ENCODE data around the gene SIPA1L3.

The SIPA1L3 gene

DNA sequence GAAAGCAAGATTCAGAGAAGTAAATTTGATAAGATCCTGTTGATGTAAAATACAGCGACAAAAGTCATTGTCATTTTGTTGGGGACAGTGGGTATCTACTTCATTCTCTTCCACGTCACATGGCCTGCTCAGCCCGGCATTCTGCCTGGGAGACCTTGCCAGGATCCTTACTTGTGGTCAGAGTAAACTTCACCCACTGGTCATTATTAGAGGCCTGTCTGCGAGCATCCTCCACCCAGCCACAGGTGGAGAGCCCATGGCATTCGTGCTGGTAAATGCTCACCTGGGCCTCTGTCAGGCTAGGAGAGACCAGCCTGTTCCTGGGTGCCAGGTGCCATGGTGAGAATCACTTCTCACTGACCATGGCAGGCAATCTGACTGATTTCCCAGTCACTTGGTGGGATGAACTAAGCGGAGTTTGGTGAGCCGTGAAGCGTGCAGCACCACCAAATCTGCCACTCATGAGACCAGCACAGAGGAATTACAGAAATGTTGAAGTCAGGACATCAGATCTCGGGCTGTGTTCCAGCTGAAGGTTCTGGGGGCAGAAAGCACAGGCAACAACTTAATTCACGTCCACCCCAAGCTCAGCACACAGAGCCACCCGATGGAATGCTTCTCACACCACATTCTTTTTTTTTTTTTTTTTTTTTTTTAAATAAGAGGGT, 107.0 kb downstream of the SIPA1L3 start:
- Histone ChIP-seq H4K20me1 (no peaks in the 10 kb centered on the region), H3K36me3 (peaks cover 9% of the 10 kb centered on the region; the same call in 1 of the 2 replicates), H3K4me2 (peak overlapping the region; percentile 55), H3K27ac (peak overlapping the region; percentile 43), H3K4me1 (peaks cover 96% of the 10 kb centered on the region), H3K4me3 (no peak overlapping the region), H3K9me3 (no peaks in the 10 kb centered on the region), H3K27me3 (no peaks in the 10 kb centered on the region), H3K9ac (no peak overlapping the region)
- TF ChIP-seq Cebpa-rat (IDR thresholded peaks at IDR 0.05), result no peak

GRCh38 chr19:38015216-38015615, 108.2 kb downstream of the SIPA1L3 start:
- Histone ChIP-seq H3K4me3 (no peak overlapping the region), H3K9me3 (no peaks in the 10 kb centered on the region), H3K4me1 (peaks cover 96% of the 10 kb centered on the region), H3K4me2 (peak overlapping the region; percentile 55), H3K9ac (no peak overlapping the region), H3K27me3 (no peaks in the 10 kb centered on the region), H4K20me1 (no peaks in the 10 kb centered on the region), H3K36me3 (peaks cover 9% of the 10 kb centered on the region; the same call in 1 of the 2 replicates), H3K27ac (peak overlapping the region; percentile 41; the same call in 1 of the 2 replicates)
- TF ChIP-seq Cebpa-rat (IDR thresholded peaks at IDR 0.05), result no peak

- Histone ChIP-seq H3K9me3 (no peaks in the 10 kb centered on the region), H3K27me3 (no peaks in the 10 kb centered on the region), H3K27ac (peak overlapping the region; percentile 41; the same call in 1 of the 2 replicates), H3K4me3 (no peak overlapping the region), H3K9ac (no peak overlapping the region), H3K4me1 (peaks cover 96% of the 10 kb centered on the region), H3K4me2 (peak overlapping the region; percentile 55), H4K20me1 (no peaks in the 10 kb centered on the region), H3K36me3 (peaks cover 6% of the 10 kb centered on the region; the same call in 1 of the 2 replicates)
- TF ChIP-seq Cebpa-rat (IDR thresholded peaks at IDR 0.05), result no peak
Observed at GRCh38 chr19:38015761-38016160, 108.8 kb downstream of the SIPA1L3 start.

GRCh38 chr19:38017401-38018151, 110.6 kb downstream of the SIPA1L3 start:
- peaks cover 96% of the 10 kb centered on the region for H3K4me1 ChIP-seq
- no peak overlapping the region for H3K4me3 ChIP-seq
- H3K27ac ChIP-seq, result peak overlapping the region; percentile 35; the same call in 1 of the 2 replicates
- no peaks in the 10 kb centered on the region for H3K27me3 ChIP-seq
- H3K9ac ChIP-seq, result no peak overlapping the region
- no peaks in the 10 kb centered on the region for H3K9me3 ChIP-seq
- H3K36me3 ChIP-seq, result no peaks in the 10 kb centered on the region
- no peak for TF ChIP-seq Cebpa-rat (IDR thresholded peaks at IDR 0.05)
- H4K20me1 ChIP-seq, result no peaks in the 10 kb centered on the region
- no peak overlapping the region for H3K4me2 ChIP-seq

DNA sequence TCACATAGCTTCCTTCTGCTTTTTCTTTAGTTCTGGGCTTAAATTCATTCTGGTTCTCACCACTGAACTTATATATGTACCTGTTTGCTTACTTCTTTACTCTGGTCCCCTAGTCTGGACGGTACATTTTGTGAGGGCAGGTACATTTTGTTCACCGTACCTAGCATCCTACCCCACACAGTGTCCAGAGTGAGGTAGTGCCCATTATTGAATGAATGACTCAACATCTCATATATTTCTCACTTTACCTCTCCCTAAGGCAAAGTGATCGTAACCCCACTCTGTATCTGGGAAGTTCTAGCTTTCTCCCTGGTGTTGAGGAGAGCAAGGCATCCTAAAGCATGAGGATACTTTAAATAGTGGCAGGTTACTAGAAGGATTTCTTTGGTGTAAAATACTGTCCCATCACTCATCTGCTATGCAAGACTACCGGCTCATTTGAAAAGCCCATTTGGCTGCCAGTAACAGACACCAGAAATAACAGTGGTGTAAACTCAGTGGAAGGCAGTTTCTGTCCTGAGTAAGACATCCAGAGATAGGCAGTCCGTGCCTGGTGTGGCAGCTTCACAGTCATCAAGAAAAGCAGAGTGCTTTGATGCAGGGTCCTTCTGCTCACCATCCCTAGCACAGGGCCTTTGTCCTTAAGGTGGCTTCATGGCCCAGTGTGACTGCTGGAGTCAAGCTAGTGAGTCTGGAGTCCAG, 111.8 kb downstream of the SIPA1L3 start:
- H3K27me3 ChIP-seq, result no peaks in the 10 kb centered on the region
- peaks cover 96% of the 10 kb centered on the region for H3K4me1 ChIP-seq
- peak overlapping the region; percentile 85 for H3K4me2 ChIP-seq
- peak overlapping the region; percentile 89 for H3K27ac ChIP-seq
- H3K9me3 ChIP-seq, result no peaks in the 10 kb centered on the region
- H3K9ac ChIP-seq, result peak overlapping the region; percentile 41; the same call in 1 of the 2 replicates
- H4K20me1 ChIP-seq, result no peaks in the 10 kb centered on the region
- no peak for TF ChIP-seq Cebpa-rat (IDR thresholded peaks at IDR 0.05)
- H3K36me3 ChIP-seq, result no peaks in the 10 kb centered on the region
- H3K4me3 ChIP-seq, result no peak overlapping the region

- Histone ChIP-seq H3K4me2 (peak overlapping the region; percentile 85), H4K20me1 (no peaks in the 10 kb centered on the region), H3K9me3 (no peaks in the 10 kb centered on the region), H3K4me1 (peaks cover 96% of the 10 kb centered on the region), H3K9ac (peak overlapping the region; percentile 41; the same call in 1 of the 2 replicates), H3K4me3 (no peak overlapping the region), H3K36me3 (no peaks in the 10 kb centered on the region), H3K27me3 (no peaks in the 10 kb centered on the region), H3K27ac (peak overlapping the region; percentile 89)
- TF ChIP-seq Cebpa-rat (IDR thresholded peaks at IDR 0.05), result no peak
Observed at GRCh38 chr19:38019396-38019724, 112.4 kb downstream of the SIPA1L3 start.

GRCh38 chr19:38020311-38020710, 113.3 kb downstream of the SIPA1L3 start:
- peak overlapping the region; percentile 85 for H3K4me2 ChIP-seq

DNA sequence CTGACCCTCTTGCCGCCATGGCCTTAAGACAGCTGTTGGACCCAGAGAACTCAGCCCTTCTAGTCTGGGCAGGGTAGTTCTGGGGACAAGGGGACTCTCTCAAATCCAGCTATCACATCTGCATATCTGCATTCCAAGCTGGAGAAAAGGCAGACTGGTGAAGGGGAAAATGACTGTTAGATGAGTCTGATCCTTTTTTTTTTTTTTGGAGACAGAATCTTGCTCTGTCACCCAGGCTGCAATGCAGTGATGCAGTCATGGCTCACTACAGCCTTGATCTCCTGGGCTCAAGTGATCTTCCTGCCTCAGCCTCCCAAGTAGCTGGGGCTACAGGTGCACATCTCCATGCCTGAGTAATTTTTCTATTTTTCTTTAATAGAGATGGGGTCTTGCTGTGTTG, 114.3 kb downstream of the SIPA1L3 start:
- H3K4me3 ChIP-seq, result peak overlapping the region; percentile 36; the same call in 1 of the 2 replicates
- no peaks in the 10 kb centered on the region for H3K9me3 ChIP-seq
- peak overlapping the region; percentile 70 for H3K9ac ChIP-seq
- no peaks in the 10 kb centered on the region for H3K27me3 ChIP-seq
- no peaks in the 10 kb centered on the region for H3K36me3 ChIP-seq
- TF ChIP-seq Cebpa-rat (IDR thresholded peaks at IDR 0.05), result no peak
- H3K4me1 ChIP-seq, result peaks cover 96% of the 10 kb centered on the region
- peak overlapping the region; percentile 89 for H3K27ac ChIP-seq
- H3K4me2 ChIP-seq, result peak overlapping the region; percentile 85
- no peaks in the 10 kb centered on the region for H4K20me1 ChIP-seq

More at GRCh38 chr19:38020311-38020710, 113.3 kb downstream of the SIPA1L3 start:
- Histone ChIP-seq H3K27ac (peak overlapping the region; percentile 89), H3K4me3 (0 out of 2 replicates have a peak overlapping the region, but pooled peaks have one; percentile 36), H3K4me1 (peaks cover 96% of the 10 kb centered on the region), H3K36me3 (no peaks in the 10 kb centered on the region), H3K9ac (peak overlapping the region; percentile 70), H3K9me3 (no peaks in the 10 kb centered on the region), H4K20me1 (no peaks in the 10 kb centered on the region), H3K27me3 (no peaks in the 10 kb centered on the region)
- 0 out of 2 replicates have a peak, but pooled peaks have one; percentile 37 for TF ChIP-seq Cebpa-rat (IDR thresholded peaks at IDR 0.05)

GRCh38 chr19:38022791-38023670, 116.0 kb downstream of the SIPA1L3 start:
- no peak overlapping the region for H3K4me3 ChIP-seq
- peak overlapping the region; percentile 89 for H3K27ac ChIP-seq
- H3K27me3 ChIP-seq, result no peaks in the 10 kb centered on the region
- H3K9ac ChIP-seq, result peak overlapping the region; percentile 54; the same call in 1 of the 2 replicates
- peaks cover 87% of the 10 kb centered on the region for H3K4me1 ChIP-seq
- no peaks in the 10 kb centered on the region for H3K36me3 ChIP-seq
- peak overlapping the region; percentile 85 for H3K4me2 ChIP-seq
- no peak for TF ChIP-seq Cebpa-rat (IDR thresholded peaks at IDR 0.05)
- H3K9me3 ChIP-seq, result no peaks in the 10 kb centered on the region
- no peaks in the 10 kb centered on the region for H4K20me1 ChIP-seq

Measured in BLaER1 (cell line).